CD4-positive, alpha-beta T cell (primary cell): ENCODE results near the gene MAN2A2. TPM values are rescaled to one million over a fixed set of nuclear protein-coding genes. Genes with fewer than 3 reads are reported as not detected.

Experiments
- ATAC-seq: fragments of 200-7000 bp; cut with Tn5 transposase; one replicate; pipeline ENCODE4 v1.10.0; 2022; ENCODE audit warnings: mild to moderate bottlenecking; ENCODE audit not compliant: poor library complexity
- CTCF ChIA-PET: fragments of 350-600 bp; sonication (Branson Sonifier 250); formaldehyde crosslinking; loops from one replicate; lab custom pipeline; 2021; ENCODE audit warnings: antibody characterized with exemption, inconsistent platforms; lab: Charles Lee
- POLR2A ChIA-PET: fragments of 350-600 bp; sonication (Branson Sonifier 250); formaldehyde crosslinking; loops from one replicate; lab custom pipeline; 2021; ENCODE audit warnings: antibody characterized with exemption, inconsistent platforms; lab: Charles Lee
- DNase-seq, 14 experiments: peaks; one replicate each; pipeline ENCODE4 v3.0.0-alpha.2; 2013 to 2020; ENCODE audit warnings: mixed read lengths in 2 of 14
- H3K27ac ChIP-seq, 2 donors: one replicate each; pipeline versions ENCODE4 v1.5.1 to v1.7.0; 2013; ENCODE audit warnings: low read length in 2 of 2, low read depth in 1 of 2, mild to moderate bottlenecking in 1 of 2
- H3K27me3 ChIP-seq, 2 experiments: 1 replicate in 1 of 2; 2 replicates in 1 of 2; pipeline versions ENCODE4 v1.6.1 to v1.7.0; 2013; ENCODE audit warnings: low read length in 2 of 2, control low read depth in 1 of 2, mild to moderate bottlenecking in 1 of 2, moderate library complexity in 1 of 2; ENCODE audit not compliant: insufficient read depth in 2 of 2, control insufficient read depth in 1 of 2
- H3K36me3 ChIP-seq: one replicate; pipeline ENCODE4 v1.6.1; 2013; ENCODE audit warnings: low read length, control low read depth; ENCODE audit not compliant: insufficient read depth
- H3K4me1 ChIP-seq: one replicate; pipeline ENCODE4 v1.6.1; 2013; ENCODE audit warnings: low read length, control low read depth; ENCODE audit not compliant: insufficient read depth
- H3K4me3 ChIP-seq: one replicate; pipeline ENCODE4 v1.5.1; 2013; ENCODE audit warnings: mild to moderate bottlenecking, low read length, moderate library complexity
- H3K9me3 ChIP-seq, 2 experiments: 1 replicate in 1 of 2; 2 replicates in 1 of 2; pipeline versions ENCODE4 v1.6.1 to v1.7.0; 2013; ENCODE audit warnings: low read length in 2 of 2, mild to moderate bottlenecking in 2 of 2, control low read depth in 1 of 2, moderate library complexity in 1 of 2; ENCODE audit not compliant: control insufficient read depth in 1 of 2, insufficient read depth in 1 of 2
- H3K27ac Mint-ChIP-seq: one replicate; pipeline ENCODE4 v1.8.0; 2020; ENCODE audit warnings: mixed read lengths
- H3K27me3 Mint-ChIP-seq: one replicate; pipeline ENCODE4 v1.8.0; 2021; ENCODE audit warnings: mixed read lengths
- H3K36me3 Mint-ChIP-seq: one replicate; pipeline ENCODE4 v1.8.0; 2021; ENCODE audit warnings: low read depth, mixed read lengths
- H3K4me1 Mint-ChIP-seq: one replicate; pipeline ENCODE4 v1.8.0; 2021; ENCODE audit warnings: low read depth, mixed read lengths
- H3K4me3 Mint-ChIP-seq: one replicate; pipeline ENCODE4 v1.8.0; 2020; ENCODE audit warnings: mild to moderate bottlenecking, mixed read lengths
- H3K9me3 Mint-ChIP-seq: one replicate; pipeline ENCODE4 v1.8.0; 2020; ENCODE audit warnings: mixed read lengths
- CTCF ChIP-seq: fragments of 200-600 bp; IDR thresholded peaks from one replicate; pipeline ENCODE4 v1.8.0; 2022; ENCODE audit warnings: antibody characterized with exemption, mild to moderate bottlenecking
- intact Hi-C, 2 experiments: fragments of 100-400 bp; cut with DNase I in 1 of 2; cut with micrococcal nuclease in 1 of 2; formaldehyde crosslinking; loops; one replicate each; pipeline versions ENCODE4 v1.15.1 to v1.9.0; 2023 to 2025; cut with DNase I, micrococcal nuclease
- total RNA-seq, 174 experiments: library from RNA in 2 of 174; stranded (reverse) in 2 of 174; gene quantifications; one replicate each; pipeline ENCODE4 v1.2.3 and lab custom pipeline; 2021 to 2026

Gene MAN2A2
- total RNA-seq, 2 experiments from 2014 or later: 125 to 128 TPM

- no peaks in the 10 kb centered on the region for H3K9me3 ChIP-seq
- no peak overlapping the region for H3K4me3 Mint-ChIP-seq
- H3K4me3 ChIP-seq: no peak overlapping the region
- no peaks in the 10 kb centered on the region for H3K27me3 Mint-ChIP-seq
- ATAC-seq: no peak
- intact Hi-C loops: no loop called here
- H3K27ac ChIP-seq: no peak overlapping the region
- H3K27me3 ChIP-seq: no peaks in the 10 kb centered on the region
- H3K4me1 Mint-ChIP-seq: no peaks in the 10 kb centered on the region
- CTCF ChIA-PET: interaction anchor here (0.6 to 0.7 kb wide), 3 partner anchors 15 to 295 kb away, joined by 3 to 5 read pairs (median 4); no protein-coding TSS in a partner anchor
- no peak for TF ChIP-seq CTCF
- no peaks in the 10 kb centered on the region for H3K9me3 Mint-ChIP-seq
- no peak for DNase-seq
- H3K36me3 Mint-ChIP-seq: peaks cover 1% of the 10 kb centered on the region
- no peak overlapping the region for H3K27ac Mint-ChIP-seq
- H3K36me3 ChIP-seq: no peaks in the 10 kb centered on the region
- POLR2A ChIA-PET: interaction anchor here (0.6 kb wide), 1 partner anchor 1737 kb away, joined by 5 read pairs; no protein-coding TSS in a partner anchor
- no peaks in the 10 kb centered on the region for H3K4me1 ChIP-seq
Measured at GRCh38 chr15:90972133-90972532, 69.0 kb downstream of the MAN2A2 start.

Other genes starting within 250 kb of the MAN2A2 start
- 1 to 10 TPM; 1.6 to 1.8 TPM for gene BLM, start 186.0 kb upstream of the MAN2A2 start, total RNA-seq
- gene FURIN, start 34.7 kb upstream of the MAN2A2 start, total RNA-seq: 100 to 1,000 TPM in 1 of 2 experiments, 10 to 100 TPM in 1; 97.4 to 104 TPM
- gene FES, start 18.8 kb upstream of the MAN2A2 start, total RNA-seq: 1 to 10 TPM; 3.0 to 5.5 TPM
- gene HDDC3, start 29.2 kb downstream of the MAN2A2 start, total RNA-seq: 10 to 100 TPM in 1 of 2 experiments, 1 to 10 TPM in 1; 9.9 to 10.8 TPM
- gene UNC45A, start 32.0 kb downstream of the MAN2A2 start, total RNA-seq: 10 to 100 TPM; 17.6 to 18.9 TPM
- gene RCCD1, start 51.6 kb downstream of the MAN2A2 start, total RNA-seq: 1 to 10 TPM; 4.5 to 4.8 TPM
- 10 to 100 TPM; 24.4 to 26.7 TPM for gene PRC1, start 91.2 kb downstream of the MAN2A2 start, total RNA-seq
- 10 to 100 TPM; 17.2 to 23.8 TPM for gene VPS33B, start 119.3 kb downstream of the MAN2A2 start, total RNA-seq
- gene SV2B, start 197.0 kb downstream of the MAN2A2 start, total RNA-seq: not detected